ENCODE measurements around the gene SFSWAP.

SFSWAP gene

GRCh38 chr12:131817241-131817640 is 106.4 kb downstream of the SFSWAP start:
- no peak for DNase-seq (ENCODE audit: low spot score)

- DNase-seq (ENCODE audit: low spot score) = no peak
Measured at GRCh38 chr12:131818821-131819585, 108.1 kb downstream of the SFSWAP start.

DNA sequence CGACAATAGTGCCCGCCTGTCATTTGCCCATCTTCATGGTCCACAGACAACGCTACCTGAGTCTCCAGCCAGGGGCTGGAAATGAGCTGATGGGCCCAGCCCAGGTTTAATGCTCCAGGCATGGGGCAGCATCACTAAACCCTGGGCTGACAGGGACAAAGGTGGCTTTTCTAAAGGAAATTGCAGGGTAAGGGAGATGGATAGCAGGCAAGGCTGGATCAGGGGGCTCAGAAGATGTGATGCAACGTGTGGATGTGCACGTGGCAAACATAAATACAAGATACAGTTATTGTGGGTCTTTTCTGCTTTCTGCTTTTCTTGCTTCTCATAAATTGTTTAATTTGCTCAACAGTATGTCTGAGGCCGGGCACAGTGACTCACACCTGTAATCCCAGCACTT is 113.6 kb downstream of the SFSWAP start:
- no peak for DNase-seq (ENCODE audit: low spot score)

- no peak for DNase-seq (ENCODE audit: low spot score)
Measured at GRCh38 chr12:131825146-131825892, 114.4 kb downstream of the SFSWAP start.

- DNase-seq (ENCODE audit: low spot score) = no peak
Measured at GRCh38 chr12:131826097-131826928, 115.4 kb downstream of the SFSWAP start.

DNA sequence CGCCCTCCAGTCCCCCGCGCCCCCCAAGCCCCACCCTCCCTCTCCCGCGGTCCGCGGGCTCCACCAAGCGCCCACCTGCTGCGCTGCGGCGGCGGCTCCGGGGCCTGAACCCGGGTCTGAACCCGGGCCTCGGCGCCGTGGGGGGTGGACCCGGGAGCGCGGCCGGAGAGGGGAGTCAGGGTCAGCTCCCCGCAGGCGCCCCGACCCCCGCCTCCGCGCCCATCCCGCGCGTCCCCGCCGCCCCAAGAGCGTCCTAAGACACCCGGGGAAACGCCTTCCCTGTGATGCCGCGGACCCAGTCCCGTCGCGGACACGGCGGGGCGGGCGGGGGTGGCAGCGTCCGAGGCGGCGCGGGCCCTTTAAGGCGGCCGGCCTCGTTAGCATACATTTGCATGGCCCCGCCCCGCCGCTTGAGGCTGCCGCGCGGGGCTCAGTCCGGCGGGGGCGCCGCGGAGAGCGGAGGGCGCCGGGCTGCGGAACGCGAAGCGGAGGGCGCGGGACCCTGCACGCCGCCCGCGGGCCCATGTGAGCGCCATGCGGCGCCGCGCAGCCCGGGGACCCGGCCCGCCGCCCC is 117.2 kb downstream of the SFSWAP start, which contains the start of gene MMP17:
MMP17 (plus strand) TSS at position 433 of the 574 bp plus-strand sequence; CDS start at position 535, 102 bp downstream.
- no peak for DNase-seq (ENCODE audit: low spot score)

GRCh38 chr12:131828671-131829355 is 117.9 kb downstream of the SFSWAP start:
- no peak for DNase-seq (ENCODE audit: low spot score)

DNA sequence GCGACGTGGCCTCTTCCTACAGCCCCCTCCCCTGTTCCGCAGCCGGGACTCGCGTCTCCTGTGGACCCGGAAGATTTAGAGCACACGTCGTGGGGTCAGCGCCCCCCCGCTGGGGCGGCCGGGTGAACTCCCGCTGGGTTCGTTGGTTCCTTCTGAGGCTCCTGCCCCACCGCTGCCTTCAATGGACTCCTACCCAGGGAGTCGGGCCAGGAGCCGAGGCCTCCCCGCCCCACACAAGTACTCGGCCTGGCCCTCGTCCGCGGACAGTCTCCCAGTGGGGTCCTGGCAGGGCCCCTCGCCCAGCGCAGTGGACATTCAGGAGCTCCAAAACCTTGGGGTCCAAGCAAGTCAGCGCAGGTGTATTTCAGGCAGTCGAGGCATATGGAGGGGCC is 118.5 kb downstream of the SFSWAP start:
- no peak for DNase-seq (ENCODE audit: low spot score)

DNA sequence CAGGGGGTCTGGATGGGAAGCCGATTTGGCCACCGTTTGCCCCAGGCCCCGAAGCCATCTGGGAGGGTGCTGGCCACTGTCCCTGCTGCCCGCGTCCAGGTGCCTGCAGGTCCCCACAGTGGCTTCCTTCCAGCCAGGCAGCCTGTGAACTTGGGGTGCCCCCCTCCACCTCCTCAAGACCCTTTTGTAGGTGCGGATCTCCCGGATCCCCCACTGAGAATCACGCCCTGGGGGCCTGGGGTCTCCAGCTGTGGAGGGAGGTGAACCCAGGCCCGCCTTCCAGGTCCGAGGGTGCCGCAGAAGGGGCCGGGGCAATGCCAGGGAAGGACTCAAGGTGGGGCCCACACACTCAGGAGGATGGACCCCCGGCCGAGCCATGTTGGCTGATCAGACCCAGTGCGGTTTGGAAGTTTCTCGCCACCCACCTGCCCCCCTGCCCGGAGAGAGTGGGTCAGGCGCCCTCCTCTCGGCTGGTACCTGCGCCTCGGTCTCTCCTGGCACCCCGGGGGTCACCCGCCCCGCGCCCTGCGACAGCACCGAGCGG is 119.0 kb downstream of the SFSWAP start:
- DNase-seq (ENCODE audit: low spot score) = no peak

GRCh38 chr12:131830335-131830913 is 119.5 kb downstream of the SFSWAP start:
- no peak for DNase-seq (ENCODE audit: low spot score)

DNA sequence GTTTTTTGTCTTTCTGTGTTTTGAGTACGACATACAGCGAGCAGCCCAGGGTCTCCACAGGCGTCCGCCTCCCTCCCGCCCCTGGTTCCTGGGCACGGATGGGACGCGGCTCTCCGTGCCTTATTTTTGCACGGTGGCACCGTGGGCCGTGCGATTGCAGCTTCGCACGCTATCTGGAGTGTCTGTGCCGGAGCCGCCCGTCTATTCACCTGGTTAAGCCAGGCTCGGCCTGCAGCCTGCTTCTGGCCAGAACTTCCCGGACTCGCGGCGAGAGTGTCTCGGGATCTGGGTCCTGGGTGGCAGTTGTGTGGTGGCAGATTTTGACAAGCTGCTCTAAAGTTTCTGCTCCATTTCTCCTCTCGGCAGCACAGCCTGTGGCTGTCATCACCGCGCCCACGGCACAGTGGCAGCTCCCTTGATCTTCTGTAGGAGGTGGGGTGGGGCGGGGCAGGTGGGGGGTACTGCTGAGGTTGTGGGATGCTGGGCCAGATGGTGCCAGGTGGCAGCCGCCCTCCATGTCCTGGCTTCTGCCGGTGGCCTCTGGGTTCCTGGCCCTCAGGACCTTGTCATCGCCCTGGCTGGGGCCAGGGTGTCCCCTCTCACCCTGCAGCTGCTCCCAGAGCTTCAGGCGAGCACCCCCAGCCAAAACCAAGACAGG is 120.2 kb downstream of the SFSWAP start:
- DNase-seq (ENCODE audit: low spot score) = no peak

DNA sequence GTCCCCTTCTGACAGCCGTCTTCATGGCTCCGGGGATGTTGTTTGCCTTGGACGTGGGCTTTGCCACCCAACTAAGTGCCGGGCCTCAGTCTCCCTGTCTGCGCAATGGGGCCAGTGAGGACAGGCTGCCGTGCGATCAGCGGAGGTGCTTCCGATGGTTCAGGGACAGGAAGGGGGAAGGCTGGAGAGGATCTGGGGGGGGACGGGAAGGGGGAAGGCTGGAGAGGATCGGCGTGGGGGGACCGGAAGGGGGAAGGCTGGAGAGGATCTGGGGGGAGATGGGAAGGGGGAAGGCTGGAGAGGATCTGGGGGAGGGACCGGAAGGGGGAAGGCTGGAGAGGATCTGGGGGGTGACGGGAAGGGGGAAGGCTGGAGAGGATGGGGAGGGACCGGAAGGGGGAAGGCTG is 120.7 kb downstream of the SFSWAP start:
- DNase-seq (ENCODE audit: low spot score) = no peak

DNA sequence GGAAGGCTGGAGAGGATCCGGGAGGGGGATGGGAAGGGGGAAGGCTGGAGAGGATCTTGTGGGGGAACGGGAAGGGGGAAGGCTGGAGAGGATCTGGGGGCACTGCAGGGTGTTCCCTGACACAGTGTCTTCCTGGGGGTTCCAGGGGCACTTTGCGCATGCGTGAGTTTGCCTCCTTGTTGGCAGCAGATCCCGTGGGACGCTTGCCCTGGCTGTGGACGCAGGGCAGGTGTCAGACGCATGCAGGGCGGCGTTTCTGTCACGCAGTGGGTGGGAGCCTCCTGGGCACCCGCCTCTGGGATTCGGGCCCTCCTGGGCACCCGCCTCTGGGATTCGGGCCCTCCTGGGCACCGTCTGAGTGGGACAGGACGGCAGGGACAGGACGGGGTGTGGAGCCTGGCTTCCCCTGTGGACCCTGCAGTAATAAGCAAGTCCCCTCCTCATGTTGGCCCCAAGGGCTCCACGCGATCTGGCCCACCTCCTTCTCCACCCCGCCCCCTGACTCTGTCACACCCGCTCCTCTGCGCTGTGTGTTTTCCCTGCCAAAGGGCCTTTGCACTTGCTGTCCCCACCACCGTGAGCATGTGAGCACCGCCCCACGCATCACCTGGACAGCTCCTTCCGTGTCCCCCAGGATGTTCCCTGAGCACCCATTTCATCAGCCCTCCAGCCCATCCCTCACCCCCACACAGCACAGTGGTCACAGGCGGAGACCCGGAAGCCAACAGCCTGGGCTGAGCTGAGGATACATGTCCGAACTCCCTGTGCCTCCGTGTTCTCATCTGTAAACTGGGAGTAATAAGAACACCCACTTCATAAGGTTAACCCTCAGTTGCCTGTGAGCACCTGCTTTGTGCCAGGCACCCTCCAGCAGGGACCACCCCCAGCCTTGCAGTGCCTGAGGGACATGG is 121.7 kb downstream of the SFSWAP start:
- DNase-seq (ENCODE audit: low spot score) = no peak

DNA sequence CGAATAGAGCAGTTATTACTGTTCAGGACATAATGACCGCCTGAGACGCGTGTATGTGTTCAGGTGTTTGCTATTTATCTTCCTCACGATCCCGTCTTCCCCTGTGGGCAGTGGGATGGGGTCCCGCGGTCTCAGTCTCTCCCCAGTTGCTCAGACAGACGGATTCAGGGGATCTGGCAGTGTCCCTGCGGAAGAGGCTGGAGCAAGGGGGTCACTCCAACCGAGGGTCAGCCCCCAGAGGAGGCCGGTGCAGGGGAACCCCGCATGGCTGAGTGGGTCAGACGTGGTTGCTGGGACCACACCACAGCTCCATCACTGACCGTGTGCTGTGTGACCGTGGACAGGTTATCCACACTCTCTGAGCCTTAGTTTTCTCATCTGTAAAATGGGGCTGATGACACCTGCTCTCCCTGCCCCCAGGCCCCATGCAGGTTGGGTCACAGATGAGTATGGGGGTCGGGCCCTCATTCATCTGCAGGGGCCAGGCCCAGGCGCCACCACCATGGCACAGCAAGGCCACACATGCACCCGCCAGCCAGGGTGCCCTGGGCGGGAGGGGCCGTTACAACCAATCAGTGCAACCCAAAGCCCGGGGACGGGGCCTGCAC is 122.5 kb downstream of the SFSWAP start:
- DNase-seq (ENCODE audit: low spot score) = no peak

DNA sequence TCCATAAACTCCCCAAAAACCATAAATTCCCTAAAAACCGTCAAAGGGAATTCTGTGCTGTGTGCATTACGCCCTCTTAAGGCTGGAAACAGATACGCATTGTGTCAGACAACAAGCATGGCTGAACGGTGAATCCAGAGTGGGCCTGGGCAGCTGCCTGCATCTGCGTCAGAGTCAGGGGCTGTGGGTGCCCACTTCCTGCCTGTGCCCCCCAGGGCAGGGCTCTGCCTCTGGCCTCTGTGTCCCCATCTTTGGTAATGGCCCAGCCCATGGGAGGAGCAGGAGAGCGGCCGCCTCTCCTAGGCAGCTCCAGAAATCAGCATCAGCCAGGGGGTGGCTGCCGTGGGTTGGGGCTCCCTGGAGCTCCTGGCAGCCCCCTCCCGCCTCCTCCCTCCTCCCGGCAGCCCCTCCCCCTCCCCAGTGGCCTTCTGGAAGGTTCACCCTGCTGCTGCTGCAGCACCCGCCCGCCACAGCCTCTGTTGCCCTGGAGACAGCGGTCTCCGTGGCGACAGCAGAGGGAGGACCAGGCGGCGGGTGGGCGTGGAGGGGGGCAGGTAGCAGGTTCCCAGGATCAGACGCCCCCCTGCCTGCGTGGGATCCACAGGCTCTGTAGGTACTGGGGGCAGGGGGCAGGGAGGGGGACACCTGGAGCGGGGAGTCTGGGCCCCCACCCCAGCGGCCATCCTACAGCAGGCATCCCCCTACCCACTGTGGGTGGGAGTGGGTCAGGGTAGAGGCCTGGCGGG is 123.2 kb downstream of the SFSWAP start:
- no peak for DNase-seq (ENCODE audit: low spot score)

GRCh38 chr12:131834798-131835615 is 124.1 kb downstream of the SFSWAP start:
- DNase-seq (ENCODE audit: low spot score) = no peak

DNA sequence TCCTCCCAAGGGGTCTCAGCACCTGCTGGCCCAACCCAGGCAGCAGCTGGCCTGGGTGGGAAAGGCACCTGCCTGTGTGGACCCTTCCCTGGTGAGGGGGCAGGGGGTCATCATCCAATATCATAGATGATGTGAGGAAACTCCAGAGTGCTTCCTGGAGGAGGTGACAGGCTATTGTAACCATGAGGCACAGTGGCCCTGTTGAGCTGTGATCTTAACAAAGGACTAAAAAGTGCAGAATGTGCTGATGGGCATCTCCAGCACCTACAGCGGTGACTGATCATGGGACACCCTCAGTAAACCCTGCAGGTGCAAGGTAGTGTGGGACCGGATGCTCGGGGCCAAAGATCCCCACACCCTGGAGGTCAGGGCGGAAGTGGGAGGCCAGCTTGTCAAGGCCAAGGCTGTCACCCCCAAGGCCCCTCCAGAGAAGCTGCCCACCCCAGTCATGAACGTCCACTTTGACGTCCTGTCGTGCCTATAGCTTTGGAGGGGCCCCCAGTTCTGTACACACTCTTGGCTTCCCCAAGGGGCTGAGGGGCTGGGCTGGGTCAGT is 124.8 kb downstream of the SFSWAP start:
- DNase-seq (ENCODE audit: low spot score) = no peak
